ENCODE data around the gene DUSP1.

DUSP1 gene

DNA sequence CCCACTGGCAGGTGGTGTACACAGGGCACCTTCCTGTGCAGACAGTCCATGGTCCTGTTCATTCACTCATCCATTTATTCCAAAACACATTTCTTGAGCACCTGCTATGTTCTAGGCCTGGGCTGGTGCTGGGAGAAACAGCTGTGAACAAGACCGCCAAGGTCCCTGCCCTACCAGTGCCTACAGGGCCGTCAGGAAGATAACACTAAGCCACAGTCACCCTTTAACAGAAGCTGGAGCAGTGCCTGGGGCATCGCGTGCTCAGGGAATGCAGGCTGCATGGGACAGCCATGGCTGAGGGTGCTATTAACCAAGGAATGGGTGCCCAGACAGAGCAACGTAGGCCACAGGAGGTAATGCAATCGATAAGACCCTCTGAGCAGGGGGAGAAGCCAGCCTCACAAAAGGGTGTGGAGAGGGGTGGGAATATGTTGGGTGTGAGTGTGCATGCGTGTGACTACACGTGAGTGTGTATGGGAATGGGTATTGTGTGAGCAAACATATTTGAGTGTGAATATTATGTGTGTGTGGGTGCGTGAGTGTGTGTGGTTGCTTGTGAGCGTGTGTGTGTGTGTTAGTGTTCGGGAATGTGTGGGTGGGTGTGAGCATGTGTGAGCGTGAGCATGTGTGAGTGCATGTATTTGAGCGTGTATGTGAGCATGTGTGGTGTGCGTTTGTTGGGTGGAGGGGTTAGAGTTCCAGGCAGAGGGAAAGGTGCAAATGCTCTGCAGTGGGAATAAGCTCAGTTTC, 19.1 kb downstream of the DUSP1 start:
- Histone ChIP-seq H3K9me3 (ENCODE audit: control insufficient read depth, low read length) (no peaks in the 10 kb centered on the region), H3K27ac (ENCODE audit: insufficient read depth, low read depth, low read length, poor library complexity, severe bottlenecking) (no peak overlapping the region), H3K27me3 (ENCODE audit: control insufficient read depth, insufficient read depth, low read length, poor library complexity, severe bottlenecking) (no peaks in the 10 kb centered on the region), H3K36me3 (ENCODE audit: control insufficient read depth, insufficient read depth, low read length) (no peaks in the 10 kb centered on the region), H3K4me1 (ENCODE audit: control insufficient read depth, insufficient read depth, low read length) (no peaks in the 10 kb centered on the region), H3K4me3 (ENCODE audit: insufficient read depth, low read depth, low read length) (no peak overlapping the region)
- 90 to 92% methylated on average over 14 of the region's 14 CpGs for WGBS, 2 experiments

DNA sequence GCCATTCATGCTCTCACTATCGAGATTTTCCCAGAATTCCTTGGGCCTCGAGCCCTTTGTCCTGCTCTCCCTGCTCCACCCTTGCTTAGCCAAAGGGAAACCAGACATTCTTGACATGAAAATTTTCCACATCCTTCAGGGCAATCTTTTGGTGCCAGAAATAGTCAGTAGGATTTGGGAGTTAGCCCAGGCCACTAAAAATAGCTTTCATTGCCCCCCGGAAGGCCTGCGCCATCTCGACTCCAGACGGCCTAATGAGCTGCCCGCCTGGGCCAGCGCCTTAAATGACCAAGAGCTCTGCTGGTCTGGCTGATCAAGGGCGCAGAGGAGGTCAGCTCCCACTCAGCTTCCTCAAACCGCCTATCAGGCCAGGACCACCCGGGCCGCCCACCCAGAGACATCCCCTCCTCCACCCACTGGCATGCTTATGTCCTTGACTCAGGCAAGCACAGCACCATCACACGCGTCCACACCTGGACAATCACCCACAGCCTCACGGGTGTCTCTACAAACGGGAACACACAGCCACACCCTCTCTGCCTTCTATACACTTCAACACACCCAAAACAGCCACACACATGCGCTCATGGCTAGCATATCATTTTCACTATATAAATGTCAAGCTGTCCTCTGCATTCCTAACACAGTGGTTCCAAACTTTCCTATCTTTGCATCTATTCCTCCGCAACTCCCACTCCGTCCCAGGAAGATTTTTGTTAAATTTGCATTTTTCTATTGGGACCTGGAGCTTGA, 20.9 kb downstream of the DUSP1 start:
- no peak overlapping the region for H3K27ac ChIP-seq (ENCODE audit: insufficient read depth, low read depth, low read length, poor library complexity, severe bottlenecking)
- H3K36me3 ChIP-seq (ENCODE audit: control insufficient read depth, insufficient read depth, low read length), result no peaks in the 10 kb centered on the region
- H3K27me3 ChIP-seq (ENCODE audit: control insufficient read depth, insufficient read depth, low read length, poor library complexity, severe bottlenecking), result no peaks in the 10 kb centered on the region
- no peaks in the 10 kb centered on the region for H3K9me3 ChIP-seq (ENCODE audit: control insufficient read depth, low read length)
- no peaks in the 10 kb centered on the region for H3K4me1 ChIP-seq (ENCODE audit: control insufficient read depth, insufficient read depth, low read length)
- H3K4me3 ChIP-seq (ENCODE audit: insufficient read depth, low read depth, low read length), result no peak overlapping the region
- WGBS, 2 experiments, result 83 to 86% methylated on average over 19 of the region's 19 CpGs

DNA sequence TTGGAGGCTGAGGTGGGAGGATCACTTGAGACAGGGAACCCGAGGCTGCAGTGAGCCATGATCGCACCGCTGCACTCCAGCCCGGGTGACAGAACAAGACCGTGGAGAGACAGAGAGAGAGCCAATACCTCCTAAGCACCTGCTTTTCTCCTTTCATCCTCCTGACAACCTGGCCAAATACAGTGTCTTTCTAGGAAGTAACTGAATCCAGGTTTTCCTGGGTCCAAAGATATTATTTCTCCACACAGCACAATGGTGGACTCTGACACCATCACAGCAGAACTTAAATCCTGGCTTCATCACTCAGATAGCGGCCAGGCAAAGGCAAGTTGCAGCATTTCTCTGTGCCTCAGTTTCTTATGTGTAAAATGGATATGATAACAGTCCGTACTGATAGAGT, 21.9 kb downstream of the DUSP1 start:
- H3K9me3 ChIP-seq (ENCODE audit: control insufficient read depth, low read length), result no peaks in the 10 kb centered on the region
- WGBS, 2 experiments, result 94 to 95% methylated on average over 7 of the region's 7 CpGs
- H3K4me3 ChIP-seq (ENCODE audit: insufficient read depth, low read depth, low read length), result no peak overlapping the region
- H3K27ac ChIP-seq (ENCODE audit: insufficient read depth, low read depth, low read length, poor library complexity, severe bottlenecking), result no peak overlapping the region
- H3K4me1 ChIP-seq (ENCODE audit: control insufficient read depth, insufficient read depth, low read length), result no peaks in the 10 kb centered on the region
- no peaks in the 10 kb centered on the region for H3K36me3 ChIP-seq (ENCODE audit: control insufficient read depth, insufficient read depth, low read length)
- no peaks in the 10 kb centered on the region for H3K27me3 ChIP-seq (ENCODE audit: control insufficient read depth, insufficient read depth, low read length, poor library complexity, severe bottlenecking)

DNA sequence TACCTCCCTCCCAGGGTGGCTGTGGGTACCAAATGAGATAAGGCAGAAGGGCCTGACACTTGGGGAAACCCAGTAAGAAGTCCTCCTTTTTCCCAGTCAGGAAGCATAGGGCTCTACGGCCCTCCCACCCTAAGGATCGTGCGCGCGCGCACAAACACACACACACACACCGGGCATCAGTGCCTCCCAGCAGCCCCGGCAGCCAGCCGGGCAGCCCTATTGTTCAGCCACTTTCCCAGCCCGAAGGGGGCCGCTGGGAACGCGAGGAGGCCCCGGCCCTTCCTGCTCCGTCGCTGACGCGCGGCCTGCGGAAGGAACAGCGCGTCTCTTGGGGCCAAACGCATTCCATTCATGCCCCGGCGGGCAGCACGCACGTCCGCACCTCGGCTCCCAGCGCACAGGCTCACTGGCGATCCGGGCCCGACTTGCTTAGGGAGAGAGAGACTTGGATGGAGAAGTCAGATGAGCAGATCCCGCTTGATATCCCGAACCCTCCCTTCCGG, 22.6 kb downstream of the DUSP1 start:
- H3K9me3 ChIP-seq (ENCODE audit: control insufficient read depth, low read length), result no peaks in the 10 kb centered on the region
- 92% methylated on average over 36 of the region's 36 CpGs for WGBS, 2 experiments
- no peaks in the 10 kb centered on the region for H3K4me1 ChIP-seq (ENCODE audit: control insufficient read depth, insufficient read depth, low read length)
- H3K27me3 ChIP-seq (ENCODE audit: control insufficient read depth, insufficient read depth, low read length, poor library complexity, severe bottlenecking), result no peaks in the 10 kb centered on the region
- no peaks in the 10 kb centered on the region for H3K36me3 ChIP-seq (ENCODE audit: control insufficient read depth, insufficient read depth, low read length)
- H3K27ac ChIP-seq (ENCODE audit: insufficient read depth, low read depth, low read length, poor library complexity, severe bottlenecking), result no peak overlapping the region
- H3K4me3 ChIP-seq (ENCODE audit: insufficient read depth, low read depth, low read length), result no peak overlapping the region

DNA sequence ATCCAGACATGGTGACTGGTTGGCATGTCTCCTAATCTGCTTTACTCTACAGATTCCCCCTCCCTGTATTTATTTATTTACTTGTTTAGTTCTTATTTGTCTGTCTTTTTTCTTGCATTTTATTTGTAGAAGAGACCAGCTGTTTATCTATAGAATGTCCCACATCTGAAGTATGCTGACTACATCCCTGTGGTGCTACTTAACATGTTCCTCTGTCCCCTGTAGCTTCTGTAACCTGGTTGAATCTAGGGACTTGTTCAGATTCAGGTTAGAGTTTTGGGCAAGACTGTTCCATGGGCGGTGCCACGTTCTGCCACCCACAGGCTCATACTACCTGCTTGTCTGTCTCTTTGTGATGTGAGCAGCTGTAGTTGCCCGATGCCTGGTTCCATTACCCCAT, 23.5 kb downstream of the DUSP1 start:
- Histone ChIP-seq H3K4me3 (ENCODE audit: insufficient read depth, low read depth, low read length) (no peak overlapping the region), H3K27ac (ENCODE audit: insufficient read depth, low read depth, low read length, poor library complexity, severe bottlenecking) (no peak overlapping the region), H3K27me3 (ENCODE audit: control insufficient read depth, insufficient read depth, low read length, poor library complexity, severe bottlenecking) (no peaks in the 10 kb centered on the region), H3K36me3 (ENCODE audit: control insufficient read depth, insufficient read depth, low read length) (no peaks in the 10 kb centered on the region), H3K9me3 (ENCODE audit: control insufficient read depth, low read length) (no peaks in the 10 kb centered on the region), H3K4me1 (ENCODE audit: control insufficient read depth, insufficient read depth, low read length) (no peaks in the 10 kb centered on the region)
- WGBS, 2 experiments, result 62 to 65% methylated on average over 3 of the region's 3 CpGs

DNA sequence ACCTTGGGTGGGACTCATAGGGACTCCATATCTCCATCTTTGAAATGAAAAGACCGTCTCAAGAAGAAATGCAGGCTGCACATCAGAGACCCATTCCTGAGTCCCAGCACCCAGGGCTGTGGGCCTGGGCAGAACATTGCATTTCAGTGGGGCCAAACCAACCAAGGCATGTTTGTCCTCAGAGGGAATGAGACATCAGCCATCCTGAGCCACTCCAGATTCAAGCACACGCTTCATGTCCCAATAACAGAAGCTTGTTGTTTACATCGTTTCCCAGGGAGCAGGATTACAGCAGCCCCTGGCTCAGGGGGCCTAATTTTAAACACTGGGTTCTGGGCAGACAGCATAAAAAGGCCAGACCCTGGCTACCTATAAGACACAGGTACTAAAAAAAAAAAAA, 24.3 kb downstream of the DUSP1 start:
- H3K9me3 ChIP-seq (ENCODE audit: control insufficient read depth, low read length), result no peaks in the 10 kb centered on the region
- H3K36me3 ChIP-seq (ENCODE audit: control insufficient read depth, insufficient read depth, low read length), result no peaks in the 10 kb centered on the region
- H3K27me3 ChIP-seq (ENCODE audit: control insufficient read depth, insufficient read depth, low read length, poor library complexity, severe bottlenecking), result no peaks in the 10 kb centered on the region
- H3K4me1 ChIP-seq (ENCODE audit: control insufficient read depth, insufficient read depth, low read length), result no peaks in the 10 kb centered on the region
- H3K4me3 ChIP-seq (ENCODE audit: insufficient read depth, low read depth, low read length), result no peak overlapping the region
- 93 to 97% methylated on average over 3 of the region's 3 CpGs for WGBS, 2 experiments
- no peak overlapping the region for H3K27ac ChIP-seq (ENCODE audit: insufficient read depth, low read depth, low read length, poor library complexity, severe bottlenecking)

DNA sequence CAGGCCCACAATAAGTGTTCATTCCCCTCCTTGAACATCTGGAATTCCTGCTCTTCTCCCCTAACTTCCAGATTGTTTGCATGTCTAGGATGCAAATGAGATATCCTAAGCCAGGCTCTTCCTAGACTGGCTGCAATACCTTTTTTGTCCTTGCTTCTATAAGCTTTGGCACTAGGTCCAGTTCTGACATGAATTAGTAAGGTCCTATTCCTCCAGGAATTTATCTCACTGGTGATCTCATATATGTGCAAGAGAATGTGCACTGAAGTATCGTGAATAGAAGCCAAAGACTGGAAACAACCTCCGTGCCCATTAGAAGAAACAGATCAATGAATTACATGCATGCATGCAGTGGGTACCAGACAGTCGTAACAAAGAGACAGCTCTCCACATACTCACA, 25.2 kb downstream of the DUSP1 start:
- 87 to 99% methylated on average over 2 to 3 of the region's 3 CpGs for WGBS, 2 experiments
- Histone ChIP-seq H3K4me3 (ENCODE audit: insufficient read depth, low read depth, low read length) (no peak overlapping the region), H3K27me3 (ENCODE audit: control insufficient read depth, insufficient read depth, low read length, poor library complexity, severe bottlenecking) (no peaks in the 10 kb centered on the region), H3K4me1 (ENCODE audit: control insufficient read depth, insufficient read depth, low read length) (no peaks in the 10 kb centered on the region), H3K27ac (ENCODE audit: insufficient read depth, low read depth, low read length, poor library complexity, severe bottlenecking) (no peak overlapping the region), H3K36me3 (ENCODE audit: control insufficient read depth, insufficient read depth, low read length) (no peaks in the 10 kb centered on the region), H3K9me3 (ENCODE audit: control insufficient read depth, low read length) (no peaks in the 10 kb centered on the region)

DNA sequence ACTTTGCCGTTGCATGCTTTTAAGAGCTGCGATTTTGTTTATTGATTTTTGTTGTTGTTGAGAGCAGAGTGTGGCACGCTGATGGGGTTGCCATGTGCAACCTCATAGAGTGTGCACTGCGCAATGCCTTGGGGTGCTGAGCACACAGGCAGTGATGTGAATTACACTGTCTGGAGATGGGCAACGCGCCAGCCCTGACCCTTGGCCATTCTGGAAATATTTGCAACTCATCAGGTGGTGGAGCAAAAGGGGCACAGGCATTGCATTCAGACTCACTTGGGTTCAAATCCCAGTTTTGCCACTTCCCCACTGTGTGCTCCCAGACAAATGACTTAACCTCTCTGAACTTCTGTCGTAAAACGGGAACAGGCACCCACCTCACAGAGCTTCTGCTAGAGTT, 25.6 kb downstream of the DUSP1 start:
- WGBS, 2 experiments, result 91 to 96% methylated on average over 8 of the region's 8 CpGs
- Histone ChIP-seq H3K4me3 (ENCODE audit: insufficient read depth, low read depth, low read length) (no peak overlapping the region), H3K9me3 (ENCODE audit: control insufficient read depth, low read length) (no peaks in the 10 kb centered on the region), H3K27me3 (ENCODE audit: control insufficient read depth, insufficient read depth, low read length, poor library complexity, severe bottlenecking) (no peaks in the 10 kb centered on the region), H3K4me1 (ENCODE audit: control insufficient read depth, insufficient read depth, low read length) (no peaks in the 10 kb centered on the region), H3K36me3 (ENCODE audit: control insufficient read depth, insufficient read depth, low read length) (no peaks in the 10 kb centered on the region), H3K27ac (ENCODE audit: insufficient read depth, low read depth, low read length, poor library complexity, severe bottlenecking) (no peak overlapping the region)

DNA sequence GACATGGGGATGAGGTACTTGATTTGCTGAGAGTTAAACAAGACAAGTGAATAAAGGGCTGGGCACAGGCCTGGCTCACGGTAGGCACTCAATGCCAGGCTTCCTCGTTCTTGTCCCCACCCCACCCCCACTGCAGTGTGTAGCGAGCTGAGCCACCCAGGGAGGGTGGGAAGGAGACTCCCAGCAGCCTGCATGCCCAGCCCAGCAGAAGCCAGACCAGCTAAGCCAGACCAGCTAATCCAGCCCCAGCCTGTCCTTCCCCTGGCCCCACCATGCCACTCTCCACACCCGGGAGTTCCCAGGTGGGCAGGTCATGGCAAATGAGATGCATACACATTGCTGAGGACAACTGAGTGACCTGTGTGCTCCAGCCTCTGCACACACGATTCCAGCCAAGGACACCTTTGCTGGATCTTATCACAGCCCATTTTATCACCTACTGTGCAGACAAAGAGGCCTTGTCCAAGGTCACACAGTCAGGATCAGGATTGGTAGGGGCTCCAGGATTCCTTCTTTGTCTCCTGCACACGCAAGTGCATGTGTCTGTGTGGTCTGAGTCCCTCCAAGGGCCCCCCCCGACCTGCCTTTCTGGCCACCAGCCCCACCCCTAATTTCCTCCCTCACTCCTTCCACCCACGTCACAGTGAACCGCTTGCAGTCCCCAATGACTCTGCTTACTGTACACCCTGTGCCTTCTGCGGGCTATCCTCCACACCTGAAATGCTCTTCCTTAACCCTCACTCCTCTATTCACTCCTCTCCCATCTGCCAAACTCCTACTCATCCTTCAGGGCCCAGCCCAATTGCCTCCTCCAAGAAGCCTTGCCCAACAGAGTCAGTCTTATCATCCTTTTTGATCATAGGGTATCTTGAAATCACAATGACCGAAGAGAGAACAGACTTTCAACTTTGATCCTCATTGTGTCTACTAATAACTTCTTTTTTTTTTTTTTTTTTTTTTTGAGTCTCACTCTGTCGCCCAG, 26.6 kb downstream of the DUSP1 start:
- Histone ChIP-seq H3K27ac (ENCODE audit: insufficient read depth, low read depth, low read length, poor library complexity, severe bottlenecking) (no peak overlapping the region), H3K36me3 (ENCODE audit: control insufficient read depth, insufficient read depth, low read length) (no peaks in the 10 kb centered on the region), H3K27me3 (ENCODE audit: control insufficient read depth, insufficient read depth, low read length, poor library complexity, severe bottlenecking) (no peaks in the 10 kb centered on the region), H3K9me3 (ENCODE audit: control insufficient read depth, low read length) (no peaks in the 10 kb centered on the region), H3K4me1 (ENCODE audit: control insufficient read depth, insufficient read depth, low read length) (no peaks in the 10 kb centered on the region), H3K4me3 (ENCODE audit: insufficient read depth, low read depth, low read length) (no peak overlapping the region)
- WGBS, 2 experiments, result 81% methylated on average over 12 of the region's 12 CpGs
